Measurements from ENCODE around the gene SERPINB5.

DNA sequence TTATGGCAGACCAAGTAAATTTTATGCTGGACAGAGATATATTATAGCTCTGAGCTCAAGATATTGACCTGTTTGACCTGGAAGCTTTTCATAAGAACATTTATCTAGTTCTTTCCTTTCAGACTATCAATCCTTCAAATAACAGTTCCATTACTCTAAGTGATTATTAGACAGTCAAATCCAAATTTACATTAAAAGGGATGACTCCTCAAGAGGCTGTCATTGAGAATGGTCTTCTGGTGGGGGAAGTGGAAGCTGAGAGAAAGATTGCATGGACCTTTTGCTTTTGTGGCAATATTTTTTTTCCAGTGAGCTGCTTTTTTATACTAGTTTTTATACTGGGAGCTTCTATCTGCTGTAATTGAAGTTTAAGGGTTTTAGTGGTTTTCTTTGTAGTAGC is 50.5 kb downstream of the SERPINB5 start:
- no peak for TF ChIP-seq CTCF (conservative IDR thresholded peaks at IDR 0.05; ENCODE audit: low read length)
- TF ChIP-seq EZH2phosphoT487 (IDR thresholded peaks at IDR 0.05; ENCODE audit: borderline replicate concordance), result no peak

Measured in Loucy (cell line).